ENCODE data around the gene CCDC88C.

- TF ChIP-seq CTCF (optimal IDR thresholded peaks at IDR 0.05 in 1 of 3, IDR thresholded peaks at IDR 0.05 in 1 of 3, conservative IDR thresholded peaks at IDR 0.05 in 1 of 3; ENCODE audit: extremely low read depth in 1 of 3, insufficient read depth in 2 of 3, low read length in 3 of 3) (no peak), EZH2 (IDR thresholded peaks at IDR 0.05; ENCODE audit: low read length) (no peak)
Observed at GRCh38 chr14:91466192-91466591, 48.6 kb upstream of the CCDC88C start.

All from keratinocyte (primary cell).